C1 segment of cervical spinal cord (tissue), 14 donors: ENCODE measurements around the gene FAF1.
A peak's percentile ranks its signal among the peaks of the same experiment; 100 is the strongest.
"Not testable (repeated sequence)": the region's sequence is repeated elsewhere in the genome, so short reads cannot be mapped to it uniquely, and the experiment has no call there.

Experiments
- DNase-seq, 14 donors: peaks; one replicate each; lab custom pipeline; 2025; lab: John Stamatoyannopoulos, UW

Gene FAF1

DNA sequence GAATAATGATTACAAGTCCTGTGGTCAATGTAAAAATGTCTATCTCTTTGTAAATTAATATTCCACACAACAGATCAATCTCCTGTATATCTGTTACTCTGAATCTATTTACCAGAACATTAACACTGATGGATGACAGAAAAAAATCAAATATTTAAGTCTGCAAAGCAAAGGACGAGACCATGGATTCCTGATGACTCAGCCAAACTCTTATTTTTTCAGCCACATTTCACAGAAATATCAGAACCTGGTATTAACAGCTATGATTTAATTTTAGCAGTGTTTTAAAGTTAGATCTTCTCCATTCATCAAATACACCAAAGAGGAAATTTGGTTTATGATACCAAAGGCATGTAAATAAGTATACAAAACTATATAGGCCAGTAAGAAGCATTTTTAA lies 46.1 kb downstream of the FAF1 start:
- no peak for DNase-seq

DNA sequence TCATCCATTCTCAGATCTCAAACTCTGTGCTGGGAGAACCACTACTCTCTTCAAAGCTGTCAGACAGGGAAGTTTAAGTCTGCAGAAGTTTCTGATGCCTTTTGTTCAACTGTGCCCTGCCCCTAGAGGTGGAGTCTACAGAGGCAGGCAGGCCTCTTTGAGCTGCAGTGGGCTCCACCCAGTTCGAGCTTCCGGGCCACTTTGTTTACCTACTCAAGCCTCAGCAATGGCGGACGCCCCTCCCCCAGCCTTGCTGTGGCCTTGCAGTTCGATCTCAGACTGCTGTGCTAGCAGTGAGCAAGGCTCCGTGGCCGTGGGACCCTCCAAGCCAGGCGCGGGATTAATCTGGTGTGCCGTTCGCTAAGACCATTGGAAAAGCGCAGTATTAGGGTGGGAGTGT lies 49.7 kb downstream of the FAF1 start:
- not testable (repeated sequence) for DNase-seq

DNA sequence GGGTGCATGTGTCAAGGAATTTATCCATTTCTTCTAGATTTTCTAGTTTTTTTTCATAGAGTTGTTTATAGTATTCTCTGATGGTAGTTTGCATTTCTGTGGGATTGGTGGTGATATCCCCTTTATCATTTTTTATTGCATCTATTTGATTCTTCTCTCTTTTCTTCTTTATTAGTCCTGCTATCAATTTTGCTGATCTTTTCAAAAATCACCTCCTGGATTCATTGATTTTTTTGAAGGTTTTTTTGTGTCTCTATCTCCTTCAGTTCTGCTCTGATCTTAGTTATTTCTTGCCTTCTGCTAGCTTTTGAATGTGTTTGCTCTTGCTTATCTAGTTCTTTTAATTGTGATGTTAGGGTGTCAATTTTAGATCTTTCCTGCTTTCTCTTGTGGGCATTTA lies 52.5 kb downstream of the FAF1 start:
- not testable (repeated sequence) for DNase-seq

DNA sequence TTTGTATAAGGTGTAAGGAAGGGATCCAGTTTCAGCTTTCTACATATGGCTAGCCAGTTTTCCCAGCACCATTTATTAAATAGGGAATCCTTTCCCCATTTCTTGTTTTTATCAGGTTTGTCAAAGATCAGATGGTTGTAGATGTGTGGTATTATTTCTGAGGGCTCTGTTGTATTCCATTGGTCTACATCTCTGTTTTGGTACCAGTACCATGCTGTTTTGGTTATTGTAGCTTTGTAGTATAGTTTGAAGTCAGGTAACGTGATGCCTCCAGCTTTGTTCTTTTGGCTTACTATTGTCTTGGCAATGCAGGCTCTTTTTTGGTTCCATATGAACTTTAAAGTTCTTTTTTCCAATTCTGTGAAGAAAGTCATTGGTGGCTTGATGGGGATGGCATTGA lies 54.0 kb downstream of the FAF1 start:
- DNase-seq: not testable (repeated sequence)

DNA sequence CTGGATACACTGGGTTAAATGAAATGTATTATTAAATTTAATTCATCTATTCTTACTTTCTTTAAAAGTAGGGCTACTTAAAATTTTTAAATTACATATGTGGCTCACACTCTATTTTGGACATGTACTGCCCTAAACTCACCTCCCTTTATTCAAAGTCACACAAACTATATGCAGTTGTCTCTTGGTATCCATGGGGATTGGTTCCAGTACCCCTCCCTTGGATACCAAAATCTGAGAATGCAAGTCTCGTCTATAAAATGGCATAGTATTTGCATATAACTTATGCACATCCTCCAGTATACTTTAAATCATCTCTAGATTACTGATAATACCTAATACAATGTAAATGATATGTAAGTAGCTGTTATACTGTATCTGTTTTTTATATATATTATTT lies 57.6 kb downstream of the FAF1 start:
- DNase-seq: no peak

DNA sequence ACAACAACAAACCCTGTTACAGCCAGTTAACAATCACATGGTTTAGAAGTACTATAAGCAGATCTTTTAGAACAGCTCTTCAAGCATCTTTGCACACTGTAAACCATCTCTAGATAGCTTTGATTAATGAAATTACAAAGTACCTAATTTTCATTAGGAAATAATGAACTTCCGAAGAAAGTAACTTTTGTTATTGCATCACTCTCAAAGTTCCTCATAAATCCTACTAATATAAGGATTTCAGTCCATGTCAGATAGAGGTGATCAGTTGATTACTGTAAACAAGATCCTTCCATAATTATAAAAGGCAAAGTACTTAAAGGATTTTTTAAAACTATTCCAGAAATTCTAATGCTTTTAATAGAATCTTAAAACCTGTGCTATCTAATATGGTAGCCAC lies 58.2 kb downstream of the FAF1 start:
- DNase-seq: no peak

DNA sequence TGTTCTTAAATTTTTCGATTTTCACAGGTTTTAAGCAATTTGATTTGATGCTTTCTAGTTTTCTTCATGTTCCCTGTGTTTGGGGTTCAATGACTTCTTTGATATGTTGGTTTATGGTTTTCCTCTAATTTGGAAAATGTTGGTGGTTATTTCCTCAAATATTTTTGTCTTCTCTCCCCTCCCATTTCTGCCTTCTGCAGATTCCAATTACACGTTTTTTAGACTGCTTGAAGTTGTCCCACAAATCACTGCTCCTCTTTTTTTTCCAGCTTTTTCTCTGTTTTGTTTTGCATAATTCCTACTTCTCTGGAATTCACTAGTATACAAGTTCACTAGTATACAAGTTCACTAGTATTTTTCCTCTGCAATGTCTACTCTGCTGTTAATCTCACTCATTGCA lies 61.3 kb downstream of the FAF1 start:
- DNase-seq: no peak

DNA sequence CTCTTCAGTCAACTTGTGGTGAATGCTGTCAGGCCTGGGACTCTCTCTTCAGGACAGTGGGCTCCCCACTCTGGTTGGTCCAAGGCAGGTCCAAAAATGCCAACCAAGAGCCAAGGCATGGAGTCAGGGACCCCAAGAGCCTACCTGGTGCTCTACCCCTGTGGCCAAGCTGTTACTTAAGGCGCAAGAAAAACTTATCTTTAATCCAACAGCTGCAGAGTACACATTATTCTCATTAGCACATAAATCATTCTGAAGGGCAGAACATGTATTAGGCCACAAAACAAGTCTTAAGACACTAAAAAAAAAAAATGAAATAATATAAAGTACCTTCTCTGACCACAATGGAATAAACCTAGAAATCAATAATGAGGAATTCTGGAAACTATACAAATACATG lies 65.7 kb downstream of the FAF1 start:
- DNase-seq: no peak

DNA sequence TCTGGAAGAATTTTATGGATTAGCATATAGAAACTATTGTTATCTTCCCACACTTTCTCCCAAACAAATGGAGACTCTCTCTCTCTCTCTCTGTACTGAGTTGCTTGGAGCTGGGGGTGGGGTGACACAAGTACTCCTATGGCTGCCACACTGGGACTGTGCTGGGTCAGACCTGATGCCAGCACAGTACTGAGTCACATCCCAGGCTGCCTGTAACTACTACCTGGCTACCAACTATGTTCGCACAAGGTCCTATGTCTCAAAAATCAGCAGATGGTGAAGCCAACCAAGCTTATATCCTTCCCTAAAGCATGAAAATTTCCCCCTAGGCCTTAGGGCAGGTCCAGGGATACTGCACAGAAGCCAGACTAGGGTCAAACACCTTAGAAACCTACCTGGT lies 66.6 kb downstream of the FAF1 start:
- DNase-seq: no peak

DNA sequence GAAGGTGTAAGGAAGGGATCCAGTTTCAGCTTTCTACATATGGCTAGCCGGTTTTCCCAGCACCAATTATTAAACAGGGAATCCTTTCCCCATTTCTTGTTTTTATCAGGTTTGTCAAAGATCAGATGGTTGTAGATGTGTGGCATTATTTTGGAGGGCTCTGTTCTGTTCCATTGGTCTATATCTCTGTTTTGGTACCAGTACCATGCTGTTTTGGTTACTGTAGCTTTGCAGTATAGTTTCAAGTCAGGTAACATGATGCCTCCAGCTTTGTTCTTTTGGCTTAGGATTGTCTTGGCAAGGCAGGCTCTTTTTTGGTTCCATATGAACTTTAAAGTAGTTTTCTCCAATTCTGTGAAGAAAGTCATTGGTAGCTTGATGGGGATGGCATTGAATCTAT lies 72.5 kb downstream of the FAF1 start:
- not testable (repeated sequence) for DNase-seq

DNA sequence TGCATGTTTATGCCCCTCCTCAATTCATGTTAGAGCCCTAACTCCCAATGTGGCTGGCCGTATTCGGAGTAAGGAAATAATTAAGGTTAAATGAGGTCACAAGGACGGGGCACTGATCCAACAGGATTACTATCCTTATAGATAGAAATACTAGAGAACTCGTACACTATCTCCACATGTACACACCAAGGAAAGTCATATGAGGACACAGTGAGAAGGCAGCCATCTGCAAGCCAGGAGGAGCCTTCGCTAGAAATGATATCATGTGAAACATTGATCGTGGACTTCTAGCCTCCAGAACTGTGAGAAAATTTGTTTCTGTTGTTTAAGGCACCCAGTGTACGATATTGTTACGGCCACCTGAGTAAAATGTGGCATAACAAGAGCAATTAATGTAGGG lies 79.7 kb downstream of the FAF1 start:
- DNase-seq: no peak

DNA sequence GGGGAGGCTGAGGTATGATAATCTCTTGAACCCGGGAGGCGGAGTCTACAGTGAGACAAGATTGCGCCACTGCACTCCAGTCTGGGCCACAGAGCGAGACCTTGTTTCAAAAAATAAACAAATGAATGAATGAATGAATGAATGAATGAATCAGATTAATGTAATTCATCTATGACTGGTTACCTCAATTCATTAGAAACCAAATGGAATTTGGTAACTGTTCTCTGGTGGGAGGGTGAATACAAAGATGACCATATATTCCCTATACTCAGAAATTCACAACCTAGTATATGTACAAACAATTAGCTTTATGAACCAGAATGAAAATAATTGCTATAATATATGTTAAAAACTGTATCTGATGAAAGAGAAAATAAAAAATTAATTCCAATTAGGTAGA lies 80.9 kb downstream of the FAF1 start:
- DNase-seq: no peak

DNA sequence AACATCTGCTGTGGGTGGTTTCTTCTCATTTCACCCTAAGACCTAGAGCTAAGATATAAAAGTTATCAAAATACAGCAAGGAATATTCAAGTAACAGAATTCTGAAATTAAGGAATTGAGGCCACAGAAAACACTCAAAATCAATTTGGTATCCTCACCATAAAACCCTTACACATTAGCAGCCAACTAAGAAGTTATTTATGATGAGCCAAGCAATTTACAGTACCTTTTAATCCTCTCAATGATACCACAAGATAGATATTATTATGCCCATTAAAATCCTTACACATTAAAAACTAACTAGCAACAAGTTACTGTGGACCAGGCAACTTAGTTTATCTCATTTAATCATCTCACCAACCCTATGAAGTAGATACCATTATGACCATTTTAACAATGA lies 81.6 kb downstream of the FAF1 start:
- no peak for DNase-seq

DNA sequence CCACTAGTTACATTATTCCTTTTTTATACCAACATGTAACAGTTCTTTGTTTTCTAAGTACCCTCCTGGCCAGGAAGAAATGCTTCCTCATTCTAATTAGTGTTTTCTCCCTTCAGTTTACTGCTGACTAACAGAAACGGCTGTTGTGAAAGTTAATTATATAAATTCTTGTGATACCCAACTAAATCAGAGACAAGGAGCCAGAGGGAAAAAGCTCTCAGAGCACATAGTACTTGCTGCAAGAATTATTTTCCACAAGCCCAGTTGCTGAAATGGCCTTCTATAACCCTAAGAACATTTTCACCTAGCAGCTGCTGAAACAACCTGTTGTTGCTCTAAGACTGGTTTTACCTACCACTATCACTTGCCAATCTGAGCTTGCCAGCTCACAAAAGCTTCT lies 82.4 kb downstream of the FAF1 start:
- DNase-seq: no peak

DNA sequence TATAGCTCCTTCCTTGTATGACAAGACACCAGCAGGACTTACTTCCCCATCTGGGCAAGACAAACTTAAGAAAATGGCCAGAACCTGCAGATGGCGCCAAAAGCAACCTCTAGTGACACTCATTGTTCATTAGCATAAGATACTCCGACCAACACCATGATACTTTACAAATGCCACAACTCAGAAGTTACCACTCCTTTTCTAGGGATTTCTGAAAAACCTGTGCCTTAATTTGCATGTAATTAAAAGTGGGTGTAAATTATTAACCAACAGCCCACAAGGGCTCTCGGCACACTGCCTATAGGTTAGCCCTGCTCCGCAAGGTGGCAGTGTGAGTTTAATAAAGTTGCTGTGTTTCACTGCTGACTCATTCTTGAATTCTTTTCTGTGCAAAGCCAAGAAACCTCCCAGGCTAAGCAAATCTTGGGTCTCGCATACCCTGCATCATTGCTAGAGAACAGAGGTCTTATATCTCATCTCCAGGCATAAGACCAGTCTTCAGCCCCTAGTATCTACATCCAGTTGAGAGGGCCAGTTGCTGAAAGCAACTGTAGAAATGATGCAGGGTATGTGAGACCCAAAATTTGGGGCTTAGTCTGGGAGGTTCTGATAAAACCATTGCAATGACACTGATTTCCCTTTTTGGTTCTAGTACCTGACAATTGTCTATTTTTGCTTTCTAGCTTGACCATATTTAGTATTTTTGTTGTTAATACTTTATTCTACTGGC lies 86.4 kb downstream of the FAF1 start:
- DNase-seq: peak in 3 of 14 donors; percentile 3 to 9 (median 3)

DNA sequence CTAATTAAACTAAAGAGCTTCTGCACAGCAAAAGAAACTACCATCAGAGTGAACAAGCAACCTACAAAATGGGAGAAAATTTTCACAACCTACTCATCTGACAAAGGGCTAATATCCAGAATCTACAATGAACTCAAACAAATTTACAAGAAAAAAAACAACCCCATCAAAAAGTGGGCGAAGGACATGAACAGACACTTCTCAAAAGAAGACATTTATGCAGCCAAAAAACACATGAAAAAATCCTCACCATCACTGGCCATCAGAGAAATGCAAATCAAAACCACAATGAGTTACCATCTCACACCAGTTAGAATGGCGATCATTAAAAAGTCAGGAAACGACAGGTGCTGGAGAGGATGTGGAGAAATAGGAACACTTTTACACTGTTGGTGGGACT lies 95.2 kb downstream of the FAF1 start:
- not testable (repeated sequence) for DNase-seq

DNA sequence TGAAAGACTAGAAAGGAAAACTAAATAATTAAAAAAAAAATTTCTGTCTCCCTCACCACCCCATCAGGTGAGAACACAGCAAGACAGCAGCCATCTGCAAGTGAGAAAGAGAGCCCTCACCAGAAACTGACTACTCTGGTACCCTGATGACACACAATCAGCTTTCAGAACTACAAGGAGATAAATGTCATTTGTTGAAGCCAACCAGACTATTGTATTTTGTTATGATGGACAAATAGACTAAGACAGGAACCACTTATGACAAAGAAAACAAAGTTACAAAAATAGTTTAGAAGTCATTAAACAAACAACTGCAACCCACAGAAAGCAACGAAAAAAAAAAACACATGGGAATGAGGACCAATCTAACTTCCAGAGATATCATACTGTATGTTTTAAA lies 98.3 kb downstream of the FAF1 start:
- no peak for DNase-seq

DNA sequence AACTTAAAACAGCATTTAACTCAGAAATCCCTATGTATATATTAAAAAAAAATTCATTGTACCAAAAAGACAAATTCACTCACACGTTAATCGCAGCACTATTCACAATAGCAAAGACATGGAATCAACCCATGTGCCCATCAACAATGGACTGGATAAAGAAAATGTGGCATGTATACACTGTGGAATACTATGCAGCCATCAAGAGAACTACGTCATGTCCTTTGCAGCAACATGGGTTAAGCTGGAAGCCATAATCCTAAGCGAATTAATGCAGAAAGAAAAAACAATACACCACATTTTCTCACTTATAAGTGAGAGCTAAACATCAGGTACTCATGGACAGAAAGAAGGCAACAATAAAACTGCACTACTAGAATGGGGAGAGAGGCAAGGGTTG lies 99.4 kb downstream of the FAF1 start:
- no peak for DNase-seq

DNA sequence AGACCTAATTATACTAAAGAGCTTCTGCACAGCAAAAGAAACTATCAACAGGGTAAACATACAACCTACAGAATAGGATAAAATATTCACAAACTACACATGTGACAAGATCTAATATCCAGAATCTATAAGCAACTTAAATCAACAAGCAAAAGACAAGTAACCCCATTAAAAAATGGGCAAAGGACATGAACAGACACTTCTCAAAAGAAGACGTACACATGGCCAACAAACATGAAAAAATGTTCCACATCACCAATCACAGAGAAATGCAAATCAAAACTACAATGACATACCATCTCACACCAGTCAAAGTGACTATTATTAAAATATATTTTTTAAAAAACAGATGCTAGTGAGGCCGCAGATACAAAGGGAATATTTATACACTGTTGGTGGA lies 99.8 kb downstream of the FAF1 start:
- DNase-seq: no peak

DNA sequence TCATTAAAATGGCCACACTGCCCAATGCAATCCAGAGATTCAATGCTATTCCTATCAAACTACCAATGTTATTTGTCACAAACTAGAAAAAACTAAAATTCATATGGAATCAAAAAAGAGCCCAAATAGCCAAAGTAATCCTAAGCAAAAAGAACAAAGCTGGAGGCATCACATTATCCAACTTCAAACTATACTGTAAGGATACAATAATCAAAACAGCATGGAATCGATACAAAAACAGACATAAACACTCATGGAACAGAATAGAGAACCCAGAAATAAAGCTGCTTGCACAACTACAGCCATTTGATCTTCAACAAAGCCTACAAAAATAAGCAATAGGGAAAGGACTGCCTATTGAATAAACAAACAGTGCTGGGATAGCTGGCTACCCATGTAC lies 100.4 kb downstream of the FAF1 start:
- DNase-seq: no peak

DNA sequence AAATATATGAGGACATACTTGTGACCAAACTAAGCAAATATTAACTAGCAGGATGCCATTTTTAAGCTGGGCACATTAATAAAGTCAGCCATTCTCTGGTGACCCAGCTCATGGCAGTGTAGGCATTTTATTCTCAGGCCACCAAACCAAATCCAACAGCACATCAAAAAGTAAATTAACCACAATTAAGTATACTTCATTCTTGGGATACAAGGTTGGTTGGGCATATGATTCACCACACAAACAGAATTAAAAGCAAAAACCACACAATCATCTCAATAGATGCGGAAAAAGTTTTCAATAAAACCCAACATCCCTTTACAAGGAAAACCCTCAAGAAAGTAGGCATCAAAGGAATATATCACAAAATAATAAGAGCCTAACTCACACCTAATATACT lies 101.3 kb downstream of the FAF1 start:
- no peak for DNase-seq

DNA sequence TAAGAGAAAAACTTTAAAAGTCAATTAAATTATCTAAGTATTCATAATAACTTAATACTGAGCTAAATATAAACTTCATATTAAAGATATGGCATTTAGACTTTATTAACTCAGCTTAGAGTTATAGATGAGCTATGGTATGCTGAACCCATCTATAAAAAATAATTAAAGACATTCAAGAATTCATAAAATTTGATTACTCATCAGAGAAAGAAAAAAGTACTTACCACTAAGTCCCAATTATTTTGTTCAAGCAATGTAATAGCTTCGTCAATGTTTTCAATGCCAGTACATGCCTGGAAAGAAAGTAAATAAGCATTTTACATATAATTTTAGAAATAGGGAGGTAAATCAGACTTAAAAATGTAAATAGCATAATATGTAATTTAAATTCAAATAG lies 102.4 kb downstream of the FAF1 start:
- DNase-seq: no peak

DNA sequence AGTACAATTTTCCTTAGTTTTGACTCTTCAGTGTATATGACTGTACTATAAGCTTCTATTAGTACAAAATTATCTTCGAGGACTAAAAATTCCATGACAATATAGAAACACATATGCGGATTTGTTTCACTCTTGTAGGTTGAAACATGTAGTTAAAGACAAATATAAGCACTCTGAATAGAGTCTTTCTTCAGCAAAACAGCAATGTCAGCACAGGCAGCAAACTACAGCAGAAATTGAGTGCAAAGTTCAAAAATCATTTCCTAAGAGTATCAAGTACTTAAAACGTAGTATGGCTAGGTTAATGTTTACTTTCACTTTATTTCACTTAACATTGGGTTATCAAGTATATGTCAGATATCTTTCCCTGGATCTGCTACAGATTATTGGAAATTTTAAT lies 106.7 kb downstream of the FAF1 start:
- DNase-seq: no peak

DNA sequence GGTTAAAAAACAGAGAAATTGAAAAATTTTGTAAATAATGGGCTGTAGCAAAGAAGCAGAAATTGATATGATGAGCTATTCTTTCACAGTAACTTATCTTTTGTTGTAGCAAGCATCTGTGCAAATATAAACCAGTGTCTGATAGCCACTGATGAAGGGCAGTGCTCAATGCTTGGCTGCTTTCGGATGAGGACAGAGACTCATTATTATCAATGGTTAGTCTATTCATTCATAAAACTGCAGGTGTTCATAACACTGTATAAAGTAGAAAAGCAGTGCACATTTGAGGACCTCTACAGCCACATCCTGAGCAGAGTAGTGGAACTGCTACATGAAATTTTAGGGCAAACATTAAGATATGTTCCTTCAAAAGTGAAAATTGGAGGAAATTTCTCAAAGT lies 107.2 kb downstream of the FAF1 start:
- no peak for DNase-seq
